ENCODE results near the gene HAGH. TPM values are rescaled to one million over a fixed set of nuclear protein-coding genes. Genes with fewer than 3 reads are reported as not detected.

HAGH gene
- total and polyA plus RNA-seq, 9 of the 15 experiments (the other 6 are each of a cell fraction or from before 2014, with no cell fraction given) = 0.46 to 35.1 (median 16.8) TPM

DNA sequence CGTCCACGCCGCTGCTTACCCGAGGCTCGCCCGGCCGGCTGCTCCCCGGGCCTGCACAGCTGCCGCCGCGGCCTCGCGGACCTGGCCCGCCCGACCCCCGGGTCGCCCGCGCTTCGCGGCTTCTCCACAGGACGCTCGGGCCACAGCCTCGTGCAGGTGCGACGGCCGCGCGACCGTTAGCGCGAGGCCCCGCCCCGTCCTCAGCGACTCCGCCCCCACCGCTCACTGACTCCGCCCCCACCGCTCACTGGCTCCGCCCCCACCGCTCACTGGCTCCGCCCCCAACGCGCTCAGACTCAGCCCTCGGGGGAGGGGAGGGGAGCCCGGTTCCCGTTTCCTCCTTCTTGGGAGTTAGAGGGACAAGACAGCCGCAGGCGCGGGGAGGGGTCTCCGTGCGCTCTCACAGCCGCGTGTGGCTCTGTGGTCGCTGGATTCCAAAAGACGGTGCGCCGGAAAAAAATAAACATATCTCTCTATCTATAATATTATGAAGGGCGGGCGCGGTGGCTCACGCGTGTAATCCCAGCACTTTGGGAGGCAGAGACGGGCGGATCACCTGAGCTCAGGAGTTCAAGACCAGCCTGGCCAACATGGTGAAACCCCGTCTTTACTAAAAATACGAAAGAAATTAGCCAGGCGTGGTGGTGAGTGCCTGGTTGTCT, 45.5 kb upstream of the HAGH start, which contains the start of gene MEIOB (continued):
- TF ChIP-seq, protein P1, sequence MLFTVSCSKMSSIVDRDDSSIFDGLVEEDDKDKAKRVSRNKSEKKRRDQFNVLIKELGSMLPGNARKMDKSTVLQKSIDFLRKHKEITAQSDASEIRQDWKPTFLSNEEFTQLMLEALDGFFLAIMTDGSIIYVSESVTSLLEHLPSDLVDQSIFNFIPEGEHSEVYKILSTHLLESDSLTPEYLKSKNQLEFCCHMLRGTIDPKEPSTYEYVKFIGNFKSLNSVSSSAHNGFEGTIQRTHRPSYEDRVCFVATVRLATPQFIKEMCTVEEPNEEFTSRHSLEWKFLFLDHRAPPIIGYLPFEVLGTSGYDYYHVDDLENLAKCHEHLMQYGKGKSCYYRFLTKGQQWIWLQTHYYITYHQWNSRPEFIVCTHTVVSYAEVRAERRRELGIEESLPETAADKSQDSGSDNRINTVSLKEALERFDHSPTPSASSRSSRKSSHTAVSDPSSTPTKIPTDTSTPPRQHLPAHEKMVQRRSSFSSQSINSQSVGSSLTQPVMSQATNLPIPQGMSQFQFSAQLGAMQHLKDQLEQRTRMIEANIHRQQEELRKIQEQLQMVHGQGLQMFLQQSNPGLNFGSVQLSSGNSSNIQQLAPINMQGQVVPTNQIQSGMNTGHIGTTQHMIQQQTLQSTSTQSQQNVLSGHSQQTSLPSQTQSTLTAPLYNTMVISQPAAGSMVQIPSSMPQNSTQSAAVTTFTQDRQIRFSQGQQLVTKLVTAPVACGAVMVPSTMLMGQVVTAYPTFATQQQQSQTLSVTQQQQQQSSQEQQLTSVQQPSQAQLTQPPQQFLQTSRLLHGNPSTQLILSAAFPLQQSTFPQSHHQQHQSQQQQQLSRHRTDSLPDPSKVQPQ (CRISPR knock-in tag; IDR thresholded peaks at IDR 0.05; ENCODE audit: borderline replicate concordance) = no peak
- TF ChIP-seq, protein P2, sequence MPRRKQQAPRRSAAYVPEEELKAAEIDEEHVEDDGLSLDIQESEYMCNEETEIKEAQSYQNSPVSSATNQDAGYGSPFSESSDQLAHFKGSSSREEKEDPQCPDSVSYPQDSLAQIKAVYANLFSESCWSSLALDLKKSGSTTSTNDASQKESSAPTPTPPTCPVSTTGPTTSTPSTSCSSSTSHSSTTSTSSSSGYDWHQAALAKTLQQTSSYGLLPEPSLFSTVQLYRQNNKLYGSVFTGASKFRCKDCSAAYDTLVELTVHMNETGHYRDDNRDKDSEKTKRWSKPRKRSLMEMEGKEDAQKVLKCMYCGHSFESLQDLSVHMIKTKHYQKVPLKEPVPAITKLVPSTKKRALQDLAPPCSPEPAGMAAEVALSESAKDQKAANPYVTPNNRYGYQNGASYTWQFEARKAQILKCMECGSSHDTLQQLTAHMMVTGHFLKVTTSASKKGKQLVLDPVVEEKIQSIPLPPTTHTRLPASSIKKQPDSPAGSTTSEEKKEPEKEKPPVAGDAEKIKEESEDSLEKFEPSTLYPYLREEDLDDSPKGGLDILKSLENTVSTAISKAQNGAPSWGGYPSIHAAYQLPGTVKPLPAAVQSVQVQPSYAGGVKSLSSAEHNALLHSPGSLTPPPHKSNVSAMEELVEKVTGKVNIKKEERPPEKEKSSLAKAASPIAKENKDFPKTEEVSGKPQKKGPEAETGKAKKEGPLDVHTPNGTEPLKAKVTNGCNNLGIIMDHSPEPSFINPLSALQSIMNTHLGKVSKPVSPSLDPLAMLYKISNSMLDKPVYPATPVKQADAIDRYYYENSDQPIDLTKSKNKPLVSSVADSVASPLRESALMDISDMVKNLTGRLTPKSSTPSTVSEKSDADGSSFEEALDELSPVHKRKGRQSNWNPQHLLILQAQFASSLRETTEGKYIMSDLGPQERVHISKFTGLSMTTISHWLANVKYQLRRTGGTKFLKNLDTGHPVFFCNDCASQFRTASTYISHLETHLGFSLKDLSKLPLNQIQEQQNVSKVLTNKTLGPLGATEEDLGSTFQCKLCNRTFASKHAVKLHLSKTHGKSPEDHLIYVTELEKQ (CRISPR knock-in tag; IDR thresholded peaks at IDR 0.05) = no peak
- no peak for TF ChIP-seq ZBTB8A (IDR thresholded peaks at IDR 0.05; ENCODE audit: partially characterized antibody)
- TF ChIP-seq, protein P3, sequence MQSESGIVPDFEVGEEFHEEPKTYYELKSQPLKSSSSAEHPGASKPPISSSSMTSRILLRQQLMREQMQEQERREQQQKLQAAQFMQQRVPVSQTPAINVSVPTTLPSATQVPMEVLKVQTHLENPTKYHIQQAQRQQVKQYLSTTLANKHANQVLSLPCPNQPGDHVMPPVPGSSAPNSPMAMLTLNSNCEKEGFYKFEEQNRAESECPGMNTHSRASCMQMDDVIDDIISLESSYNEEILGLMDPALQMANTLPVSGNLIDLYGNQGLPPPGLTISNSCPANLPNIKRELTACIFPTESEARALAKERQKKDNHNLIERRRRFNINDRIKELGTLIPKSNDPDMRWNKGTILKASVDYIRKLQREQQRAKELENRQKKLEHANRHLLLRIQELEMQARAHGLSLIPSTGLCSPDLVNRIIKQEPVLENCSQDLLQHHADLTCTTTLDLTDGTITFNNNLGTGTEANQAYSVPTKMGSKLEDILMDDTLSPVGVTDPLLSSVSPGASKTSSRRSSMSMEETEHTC (IDR thresholded peaks at IDR 0.05) = no peak
- TF ChIP-seq, protein P4, sequence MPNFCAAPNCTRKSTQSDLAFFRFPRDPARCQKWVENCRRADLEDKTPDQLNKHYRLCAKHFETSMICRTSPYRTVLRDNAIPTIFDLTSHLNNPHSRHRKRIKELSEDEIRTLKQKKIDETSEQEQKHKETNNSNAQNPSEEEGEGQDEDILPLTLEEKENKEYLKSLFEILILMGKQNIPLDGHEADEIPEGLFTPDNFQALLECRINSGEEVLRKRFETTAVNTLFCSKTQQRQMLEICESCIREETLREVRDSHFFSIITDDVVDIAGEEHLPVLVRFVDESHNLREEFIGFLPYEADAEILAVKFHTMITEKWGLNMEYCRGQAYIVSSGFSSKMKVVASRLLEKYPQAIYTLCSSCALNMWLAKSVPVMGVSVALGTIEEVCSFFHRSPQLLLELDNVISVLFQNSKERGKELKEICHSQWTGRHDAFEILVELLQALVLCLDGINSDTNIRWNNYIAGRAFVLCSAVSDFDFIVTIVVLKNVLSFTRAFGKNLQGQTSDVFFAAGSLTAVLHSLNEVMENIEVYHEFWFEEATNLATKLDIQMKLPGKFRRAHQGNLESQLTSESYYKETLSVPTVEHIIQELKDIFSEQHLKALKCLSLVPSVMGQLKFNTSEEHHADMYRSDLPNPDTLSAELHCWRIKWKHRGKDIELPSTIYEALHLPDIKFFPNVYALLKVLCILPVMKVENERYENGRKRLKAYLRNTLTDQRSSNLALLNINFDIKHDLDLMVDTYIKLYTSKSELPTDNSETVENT (CRISPR knock-in tag; IDR thresholded peaks at IDR 0.05) = no peak

All from K562 (cell line).